ENCODE measurements around the gene PTBP2. TPM values are rescaled to one million over a fixed set of nuclear protein-coding genes. Genes with fewer than 3 reads are reported as not detected.
A peak's percentile ranks its signal among the peaks of the same experiment; 100 is the strongest.

PTBP2 gene
- total and polyA plus RNA-seq, 2 experiments from 2014 or later, result 6.7 to 60.7 TPM

- Histone ChIP-seq H3K4me3 (no peak overlapping the region), H2AFZ (no peak overlapping the region)
- WGBS (ENCODE audit: low lambda C conversion rate, missing lambda C conversion rate), result 96% methylated on average over 1 of the region's 1 CpG
Measured at GRCh38 chr1:96833376-96833775, 111.8 kb downstream of the PTBP2 start.

GRCh38 chr1:96834986-96835385 is 113.4 kb downstream of the PTBP2 start:
- WGBS (ENCODE audit: low lambda C conversion rate, missing lambda C conversion rate), result 85% methylated on average over 2 of the region's 2 CpGs
- TF ChIP-seq CTCF (IDR thresholded peaks at IDR 0.05; ENCODE audit: poor library complexity) (no peak), EZH2 (IDR thresholded peaks at IDR 0.05; ENCODE audit: borderline replicate concordance) (no peak), EZH2phosphoT487 (IDR thresholded peaks at IDR 0.05; ENCODE audit: low read depth, severe bottlenecking, unreplicated experiment) (no peak)

More at GRCh38 chr1:96833376-96833775, 111.8 kb downstream of the PTBP2 start:
- no peak for TF ChIP-seq CTCF (IDR thresholded peaks at IDR 0.05; ENCODE audit: poor library complexity)
- TF ChIP-seq EZH2 (IDR thresholded peaks at IDR 0.05; ENCODE audit: borderline replicate concordance), result no peak
- TF ChIP-seq EZH2phosphoT487 (IDR thresholded peaks at IDR 0.05; ENCODE audit: low read depth, severe bottlenecking, unreplicated experiment), result no peak
- Histone ChIP-seq H3K27me3 (no peaks in the 10 kb centered on the region), H3K9me2 (replicated peaks; ENCODE audit: insufficient read depth) (no peaks in the 10 kb centered on the region), H3K36me3 (replicated peaks; ENCODE audit: insufficient read depth, low read depth) (no peaks in the 10 kb centered on the region), H3K4me2 (no peak overlapping the region), H3K9me3 (ENCODE audit: low read depth) (no peaks in the 10 kb centered on the region), H3K27ac (no peak overlapping the region), H3K4me1 (ENCODE audit: insufficient read depth) (peaks cover 8% of the 10 kb centered on the region), H4K20me1 (ENCODE audit: insufficient read depth, poor library complexity, severe bottlenecking) (no peaks in the 10 kb centered on the region), H3K79me2 (no peaks in the 10 kb centered on the region)
- DNase-seq (ENCODE audit: low spot score), result no peak

GRCh38 chr1:96837057-96837780 is 115.6 kb downstream of the PTBP2 start:
- no peaks in the 10 kb centered on the region for H4K20me1 ChIP-seq (ENCODE audit: insufficient read depth, poor library complexity, severe bottlenecking)
- no peak for TF ChIP-seq EZH2 (IDR thresholded peaks at IDR 0.05; ENCODE audit: borderline replicate concordance)
- TF ChIP-seq EZH2phosphoT487 (IDR thresholded peaks at IDR 0.05; ENCODE audit: low read depth, severe bottlenecking, unreplicated experiment), result no peak
- TF ChIP-seq CTCF (IDR thresholded peaks at IDR 0.05; ENCODE audit: poor library complexity), result no peak
- H3K9me2 ChIP-seq (replicated peaks; ENCODE audit: insufficient read depth), result no peaks in the 10 kb centered on the region
- H3K36me3 ChIP-seq (replicated peaks; ENCODE audit: insufficient read depth, low read depth), result no peaks in the 10 kb centered on the region
- no peaks in the 10 kb centered on the region for H3K9me3 ChIP-seq (ENCODE audit: low read depth)
- H3K4me3 ChIP-seq, result no peak overlapping the region
- WGBS (ENCODE audit: low lambda C conversion rate, missing lambda C conversion rate), result 35% methylated on average over 7 of the region's 7 CpGs
- H3K4me2 ChIP-seq, result peak overlapping the region; percentile 50
- DNase-seq (ENCODE audit: low spot score), result peak; percentile 7
- peak overlapping the region; percentile 24 for H3K27ac ChIP-seq
- no peaks in the 10 kb centered on the region for H3K27me3 ChIP-seq
- no peaks in the 10 kb centered on the region for H3K79me2 ChIP-seq
- H3K4me1 ChIP-seq (ENCODE audit: insufficient read depth), result peaks cover 8% of the 10 kb centered on the region
- H2AFZ ChIP-seq, result no peak overlapping the region

More at GRCh38 chr1:96834986-96835385, 113.4 kb downstream of the PTBP2 start:
- no peaks in the 10 kb centered on the region for H3K36me3 ChIP-seq (replicated peaks; ENCODE audit: insufficient read depth, low read depth)
- no peaks in the 10 kb centered on the region for H3K27me3 ChIP-seq
- H4K20me1 ChIP-seq (ENCODE audit: insufficient read depth, poor library complexity, severe bottlenecking), result no peaks in the 10 kb centered on the region
- H3K4me3 ChIP-seq, result no peak overlapping the region
- H3K4me2 ChIP-seq, result no peak overlapping the region
- no peaks in the 10 kb centered on the region for H3K9me3 ChIP-seq (ENCODE audit: low read depth)
- H3K9me2 ChIP-seq (replicated peaks; ENCODE audit: insufficient read depth), result no peaks in the 10 kb centered on the region
- H3K4me1 ChIP-seq (ENCODE audit: insufficient read depth), result peaks cover 8% of the 10 kb centered on the region
- DNase-seq (ENCODE audit: low spot score), result no peak
- no peaks in the 10 kb centered on the region for H3K79me2 ChIP-seq
- H2AFZ ChIP-seq, result no peak overlapping the region
- H3K27ac ChIP-seq, result no peak overlapping the region
